Gastrocnemius medialis (tissue), 4 donors: ENCODE measurements around the gene ARSB.

Source experiments
- POLR2A ChIP-seq, 2 donors: fragments of 450-650 bp; IDR thresholded peaks; one replicate each; pipeline ENCODE4 v1.6.1; 2017; ENCODE audit warnings: antibody characterized with exemption in 2 of 2, mild to moderate bottlenecking in 2 of 2, moderate library complexity in 2 of 2
- TF ChIP-seq, protein P1 (sequence below), 5 experiments: fragments of 450-650 bp in 3 of 5; fragments of 200-600 bp in 2 of 5; sonication (generic) in 2 of 5; IDR thresholded peaks in 4 of 5; conservative IDR thresholded peaks in 1 of 5; 1 replicate in 4 of 5; 2 replicates in 1 of 5; pipeline ENCODE4 v1.5.1; 2016 to 2019; ENCODE audit warnings: antibody characterized with exemption in 5 of 5, mild to moderate bottlenecking in 3 of 5, moderate library complexity in 3 of 5

DNA sequence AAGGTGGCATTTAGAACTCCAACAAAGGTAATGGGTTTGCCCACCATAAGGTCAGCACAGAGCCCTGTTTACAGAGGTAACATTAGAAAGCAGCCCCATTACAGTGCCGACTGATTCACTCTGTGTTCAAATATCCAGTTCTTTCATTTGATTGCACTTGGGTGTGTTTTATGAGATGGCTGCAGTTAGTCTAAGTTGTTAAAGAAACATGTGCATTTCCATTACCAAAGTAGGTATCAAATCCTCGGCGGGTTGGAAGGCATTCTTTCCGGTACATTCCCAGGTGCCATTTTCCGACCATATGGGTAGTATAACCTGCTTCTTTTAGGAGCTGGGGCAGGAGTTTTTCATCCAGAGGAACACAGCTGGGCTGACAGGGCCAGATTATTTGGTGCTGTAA lies 16.3 kb downstream of the ARSB start:
- TF ChIP-seq POLR2A (IDR thresholded peaks at IDR 0.05), result no peak
- TF ChIP-seq, protein P1, sequence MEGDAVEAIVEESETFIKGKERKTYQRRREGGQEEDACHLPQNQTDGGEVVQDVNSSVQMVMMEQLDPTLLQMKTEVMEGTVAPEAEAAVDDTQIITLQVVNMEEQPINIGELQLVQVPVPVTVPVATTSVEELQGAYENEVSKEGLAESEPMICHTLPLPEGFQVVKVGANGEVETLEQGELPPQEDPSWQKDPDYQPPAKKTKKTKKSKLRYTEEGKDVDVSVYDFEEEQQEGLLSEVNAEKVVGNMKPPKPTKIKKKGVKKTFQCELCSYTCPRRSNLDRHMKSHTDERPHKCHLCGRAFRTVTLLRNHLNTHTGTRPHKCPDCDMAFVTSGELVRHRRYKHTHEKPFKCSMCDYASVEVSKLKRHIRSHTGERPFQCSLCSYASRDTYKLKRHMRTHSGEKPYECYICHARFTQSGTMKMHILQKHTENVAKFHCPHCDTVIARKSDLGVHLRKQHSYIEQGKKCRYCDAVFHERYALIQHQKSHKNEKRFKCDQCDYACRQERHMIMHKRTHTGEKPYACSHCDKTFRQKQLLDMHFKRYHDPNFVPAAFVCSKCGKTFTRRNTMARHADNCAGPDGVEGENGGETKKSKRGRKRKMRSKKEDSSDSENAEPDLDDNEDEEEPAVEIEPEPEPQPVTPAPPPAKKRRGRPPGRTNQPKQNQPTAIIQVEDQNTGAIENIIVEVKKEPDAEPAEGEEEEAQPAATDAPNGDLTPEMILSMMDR (IDR thresholded peaks at IDR 0.05 in 4 of 5, conservative IDR thresholded peaks at IDR 0.05 in 1 of 5), result no peak
